ENCODE measurements around the gene DDIT4.

DNA sequence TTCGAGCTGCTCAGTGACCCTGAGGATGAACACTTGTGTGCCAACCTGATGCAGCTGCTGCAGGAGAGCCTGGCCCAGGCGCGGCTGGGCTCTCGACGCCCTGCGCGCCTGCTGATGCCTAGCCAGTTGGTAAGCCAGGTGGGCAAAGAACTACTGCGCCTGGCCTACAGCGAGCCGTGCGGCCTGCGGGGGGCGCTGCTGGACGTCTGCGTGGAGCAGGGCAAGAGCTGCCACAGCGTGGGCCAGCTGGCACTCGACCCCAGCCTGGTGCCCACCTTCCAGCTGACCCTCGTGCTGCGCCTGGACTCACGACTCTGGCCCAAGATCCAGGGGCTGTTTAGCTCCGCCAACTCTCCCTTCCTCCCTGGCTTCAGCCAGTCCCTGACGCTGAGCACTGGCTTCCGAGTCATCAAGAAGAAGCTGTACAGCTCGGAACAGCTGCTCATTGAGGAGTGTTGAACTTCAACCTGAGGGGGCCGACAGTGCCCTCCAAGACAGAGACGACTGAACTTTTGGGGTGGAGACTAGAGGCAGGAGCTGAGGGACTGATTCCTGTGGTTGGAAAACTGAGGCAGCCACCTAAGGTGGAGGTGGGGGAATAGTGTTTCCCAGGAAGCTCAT lies 1.1 kb downstream of the DDIT4 start:
- TF ChIP-seq ZFP30 (CRISPR knock-in tag; IDR thresholded peaks at IDR 0.05) (no peak), OSR1 (CRISPR knock-in tag; IDR thresholded peaks at IDR 0.05) (no peak), ZFP3 (CRISPR knock-in tag; IDR thresholded peaks at IDR 0.05) (no peak), RARB (CRISPR knock-in tag; IDR thresholded peaks at IDR 0.05) (no peak), CSDC2 (CRISPR knock-in tag; IDR thresholded peaks at IDR 0.05) (no peak), ZC3H10 (CRISPR knock-in tag; IDR thresholded peaks at IDR 0.05) (no peak), ZNF8 (CRISPR knock-in tag; IDR thresholded peaks at IDR 0.05) (no peak), ZNF70 (CRISPR knock-in tag; IDR thresholded peaks at IDR 0.05) (no peak)
- TF ChIP-seq, protein P1, sequence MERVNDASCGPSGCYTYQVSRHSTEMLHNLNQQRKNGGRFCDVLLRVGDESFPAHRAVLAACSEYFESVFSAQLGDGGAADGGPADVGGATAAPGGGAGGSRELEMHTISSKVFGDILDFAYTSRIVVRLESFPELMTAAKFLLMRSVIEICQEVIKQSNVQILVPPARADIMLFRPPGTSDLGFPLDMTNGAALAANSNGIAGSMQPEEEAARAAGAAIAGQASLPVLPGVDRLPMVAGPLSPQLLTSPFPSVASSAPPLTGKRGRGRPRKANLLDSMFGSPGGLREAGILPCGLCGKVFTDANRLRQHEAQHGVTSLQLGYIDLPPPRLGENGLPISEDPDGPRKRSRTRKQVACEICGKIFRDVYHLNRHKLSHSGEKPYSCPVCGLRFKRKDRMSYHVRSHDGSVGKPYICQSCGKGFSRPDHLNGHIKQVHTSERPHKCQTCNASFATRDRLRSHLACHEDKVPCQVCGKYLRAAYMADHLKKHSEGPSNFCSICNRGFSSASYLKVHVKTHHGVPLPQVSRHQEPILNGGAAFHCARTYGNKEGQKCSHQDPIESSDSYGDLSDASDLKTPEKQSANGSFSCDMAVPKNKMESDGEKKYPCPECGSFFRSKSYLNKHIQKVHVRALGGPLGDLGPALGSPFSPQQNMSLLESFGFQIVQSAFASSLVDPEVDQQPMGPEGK (CRISPR knock-in tag; IDR thresholded peaks at IDR 0.05; ENCODE audit: borderline replicate concordance): no peak
- TF ChIP-seq, protein P2, sequence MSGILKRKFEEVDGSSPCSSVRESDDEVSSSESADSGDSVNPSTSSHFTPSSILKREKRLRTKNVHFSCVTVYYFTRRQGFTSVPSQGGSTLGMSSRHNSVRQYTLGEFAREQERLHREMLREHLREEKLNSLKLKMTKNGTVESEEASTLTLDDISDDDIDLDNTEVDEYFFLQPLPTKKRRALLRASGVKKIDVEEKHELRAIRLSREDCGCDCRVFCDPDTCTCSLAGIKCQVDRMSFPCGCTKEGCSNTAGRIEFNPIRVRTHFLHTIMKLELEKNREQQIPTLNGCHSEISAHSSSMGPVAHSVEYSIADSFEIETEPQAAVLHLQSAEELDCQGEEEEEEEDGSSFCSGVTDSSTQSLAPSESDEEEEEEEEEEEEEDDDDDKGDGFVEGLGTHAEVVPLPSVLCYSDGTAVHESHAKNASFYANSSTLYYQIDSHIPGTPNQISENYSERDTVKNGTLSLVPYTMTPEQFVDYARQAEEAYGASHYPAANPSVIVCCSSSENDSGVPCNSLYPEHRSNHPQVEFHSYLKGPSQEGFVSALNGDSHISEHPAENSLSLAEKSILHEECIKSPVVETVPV (CRISPR knock-in tag; IDR thresholded peaks at IDR 0.05): no peak

Measured in SK-N-SH treated with all-trans-retinoic acid at 6 μM for 48 hours (cell line).